Measurements from ENCODE around the gene ILRUN. TPM values are rescaled to one million over a fixed set of nuclear protein-coding genes. Genes with fewer than 3 reads are reported as not detected.
"Not testable (repeated sequence)": the region's sequence is repeated elsewhere in the genome, so short reads cannot be mapped to it uniquely, and the experiment has no call there.

ILRUN gene
- total RNA-seq: 10 to 100 TPM; 77.5 to 84.1 (median 80.1) TPM

- no peak for TF ChIP-seq CTCF (IDR thresholded peaks at IDR 0.05)
- peak; percentile 95 for ATAC-seq (ENCODE audit: low FRiP score)
- DNase-seq (ENCODE audit: low spot score): peak; percentile 97
These were observed at the start of gene ILRUN for GRCh38 chr6:34696739-34697543. Gene ILRUN (minus strand): TSS chr6:34696767. CDS start chr6:34696603, 164 bp downstream.

DNA sequence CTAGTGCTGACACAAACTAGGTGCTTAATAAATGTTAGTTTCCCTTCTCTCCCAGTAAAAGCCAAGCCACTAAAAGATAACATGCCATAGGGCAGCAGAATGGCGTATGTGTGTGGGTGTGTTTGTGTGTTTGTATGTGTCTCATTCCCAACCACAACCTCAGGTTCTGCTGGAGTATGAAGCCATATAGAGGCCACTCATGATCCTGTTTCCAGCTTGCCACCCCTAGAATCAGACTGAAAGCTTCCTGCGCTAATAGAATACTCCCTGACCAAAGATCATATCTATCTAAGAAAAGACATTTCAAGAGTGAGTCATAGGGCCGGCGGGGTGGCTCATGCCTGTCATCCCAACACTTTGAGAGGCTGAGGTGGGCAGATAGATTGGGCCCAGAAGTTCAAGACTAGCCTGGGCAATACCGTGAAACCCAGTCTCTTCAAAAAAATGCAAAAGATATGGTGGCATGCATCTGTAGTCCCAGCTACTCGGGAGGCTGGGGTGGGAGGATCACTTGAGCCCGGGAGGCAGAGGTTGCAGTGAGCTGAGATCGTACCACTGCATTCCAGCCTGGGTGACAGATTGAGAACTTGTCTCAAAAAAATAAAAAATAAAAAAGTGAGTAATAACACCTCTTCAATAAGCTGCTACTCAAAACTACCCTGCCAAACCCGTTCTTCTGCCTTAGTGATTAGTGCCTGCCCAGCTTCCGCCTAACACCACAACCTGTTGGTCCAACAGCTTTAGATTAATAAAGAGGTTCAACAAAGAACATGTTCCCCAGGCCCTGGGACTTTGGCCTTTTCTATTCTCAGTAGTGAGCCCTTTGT, 48.9 kb upstream of the ILRUN start:
- no peak for ATAC-seq (ENCODE audit: low FRiP score)
- no peak for TF ChIP-seq CTCF (IDR thresholded peaks at IDR 0.05)
- DNase-seq (ENCODE audit: low spot score): no peak

- not testable (repeated sequence) for DNase-seq (ENCODE audit: low spot score); ATAC-seq (ENCODE audit: low FRiP score)
These were observed 47.7 kb upstream of the ILRUN start for GRCh38 chr6:34744294-34744647.

DNA sequence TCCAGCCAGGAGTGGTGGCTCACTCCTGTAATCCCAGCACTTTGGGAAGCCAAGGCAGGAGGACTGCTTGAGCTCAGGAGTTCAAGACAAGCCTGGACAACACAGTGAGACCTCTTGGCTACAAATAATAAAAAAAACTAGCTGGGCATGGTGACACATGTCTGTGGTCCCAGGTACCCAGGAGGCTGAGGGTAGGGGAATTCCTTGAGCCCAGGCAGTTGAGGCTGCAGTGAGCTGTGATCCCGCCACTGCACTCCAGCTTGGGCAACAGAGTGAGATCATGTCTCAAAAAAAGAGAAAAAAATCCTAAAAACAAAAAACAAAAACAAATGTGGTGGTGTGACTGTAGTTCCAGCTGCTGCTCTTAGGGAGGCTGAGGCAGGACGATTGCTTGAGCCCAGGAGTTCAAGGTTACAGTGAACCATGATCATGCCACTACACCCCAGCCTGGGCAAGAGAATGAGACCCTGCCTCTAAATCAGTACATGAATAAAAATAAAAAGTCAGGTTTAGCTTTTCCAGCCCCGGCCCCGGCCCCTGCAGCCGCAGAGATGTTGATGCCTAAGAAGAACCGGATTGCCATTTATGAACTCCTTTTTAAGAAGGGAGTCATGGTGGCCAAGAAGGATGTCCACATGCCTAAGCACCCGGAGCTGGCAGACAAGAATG, 47.2 kb upstream of the ILRUN start:
- ATAC-seq (ENCODE audit: low FRiP score): no peak
- TF ChIP-seq CTCF (IDR thresholded peaks at IDR 0.05): no peak
- no peak for DNase-seq (ENCODE audit: low spot score)

GRCh38 chr6:34742094-34742493, 45.5 kb upstream of the ILRUN start:
- no peak for TF ChIP-seq CTCF (IDR thresholded peaks at IDR 0.05)
- DNase-seq (ENCODE audit: low spot score) (no peak), ATAC-seq (ENCODE audit: low FRiP score) (no peak)

DNA sequence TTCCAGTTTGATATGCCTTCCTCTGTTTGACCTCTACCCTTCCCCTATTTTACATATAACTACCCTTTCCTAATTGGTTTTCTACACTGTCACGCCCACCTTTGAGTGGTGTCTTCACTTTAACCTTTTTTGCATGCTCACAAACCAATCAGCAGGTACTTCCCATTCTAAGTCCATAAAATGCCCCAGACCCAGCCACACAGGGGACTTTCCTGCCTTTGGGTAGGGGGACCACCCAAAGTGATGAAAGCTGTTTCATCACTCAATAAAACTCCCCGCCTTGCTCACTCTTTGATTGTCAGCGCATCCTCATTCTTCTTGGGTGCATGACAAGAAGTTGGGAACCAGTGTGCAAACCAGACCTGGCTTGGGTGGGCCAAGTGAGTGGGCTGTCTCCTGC, 40.3 kb upstream of the ILRUN start:
- TF ChIP-seq CTCF (IDR thresholded peaks at IDR 0.05): no peak

GRCh38 chr6:34731393-34732060, 35.0 kb upstream of the ILRUN start:
- no peak for TF ChIP-seq CTCF (IDR thresholded peaks at IDR 0.05)
- no peak for DNase-seq (ENCODE audit: low spot score)
- no peak for ATAC-seq (ENCODE audit: low FRiP score)

More for the DNA sequence above, 40.3 kb upstream of the ILRUN start:
- DNase-seq (ENCODE audit: low spot score) (no peak), ATAC-seq (ENCODE audit: low FRiP score) (no peak)
